Measurements from ENCODE around the gene RHCG.

The RHCG gene

GRCh38 chr15:89526181-89526580, 29.8 kb upstream of the RHCG start:
- no peaks in the 10 kb centered on the region for H3K27me3 ChIP-seq (replicated peaks; ENCODE audit: control insufficient read depth, insufficient read depth, low read length, poor library complexity, severe bottlenecking)
- no peaks in the 10 kb centered on the region for H3K36me3 ChIP-seq (ENCODE audit: control insufficient read depth, insufficient read depth, low read length)
- no peak for DNase-seq
- H3K9me3 ChIP-seq (ENCODE audit: control insufficient read depth, low read length), result no peaks in the 10 kb centered on the region
- no peaks in the 10 kb centered on the region for H3K4me1 ChIP-seq (ENCODE audit: control insufficient read depth, insufficient read depth, low read length, poor library complexity, severe bottlenecking)
- H3K4me3 ChIP-seq (ENCODE audit: insufficient read depth, low read depth, low read length, poor library complexity, severe bottlenecking), result no peak overlapping the region
- no peak overlapping the region for H3K27ac ChIP-seq (ENCODE audit: insufficient read depth, low read length, poor library complexity, severe bottlenecking)

- H3K27ac ChIP-seq (ENCODE audit: insufficient read depth, low read length, poor library complexity, severe bottlenecking), result no peak overlapping the region
- H3K36me3 ChIP-seq (ENCODE audit: control insufficient read depth, insufficient read depth, low read length), result no peaks in the 10 kb centered on the region
- no peak for DNase-seq
- H3K4me1 ChIP-seq (ENCODE audit: control insufficient read depth, insufficient read depth, low read length, poor library complexity, severe bottlenecking), result no peaks in the 10 kb centered on the region
- no peaks in the 10 kb centered on the region for H3K9me3 ChIP-seq (ENCODE audit: control insufficient read depth, low read length)
- H3K27me3 ChIP-seq (replicated peaks; ENCODE audit: control insufficient read depth, insufficient read depth, low read length, poor library complexity, severe bottlenecking), result no peaks in the 10 kb centered on the region
- H3K4me3 ChIP-seq (ENCODE audit: insufficient read depth, low read depth, low read length, poor library complexity, severe bottlenecking), result no peak overlapping the region
Observed at GRCh38 chr15:89524184-89524583, 27.8 kb upstream of the RHCG start.

DNA sequence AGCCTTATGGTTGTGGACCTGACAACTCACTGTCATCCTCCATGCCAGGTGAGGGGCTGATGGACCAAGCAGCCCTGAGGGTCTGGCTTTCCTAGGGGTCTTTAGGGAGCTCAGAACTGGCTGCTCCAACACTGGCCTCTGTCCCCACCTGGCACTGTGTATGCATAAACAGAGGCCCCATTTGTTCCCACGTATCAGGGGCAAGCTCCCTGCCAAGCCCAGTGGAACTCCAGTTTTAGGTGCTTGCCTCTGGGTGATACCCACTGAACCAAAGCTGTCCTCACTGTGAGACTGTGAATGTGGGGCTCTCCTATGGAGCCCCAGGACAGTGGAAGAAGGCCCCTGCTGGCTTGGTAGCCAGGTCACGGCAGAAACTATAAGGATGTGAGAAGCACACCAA, 26.7 kb upstream of the RHCG start:
- no peak for DNase-seq
- no peaks in the 10 kb centered on the region for H3K27me3 ChIP-seq (replicated peaks; ENCODE audit: control insufficient read depth, insufficient read depth, low read length, poor library complexity, severe bottlenecking)
- no peak overlapping the region for H3K4me3 ChIP-seq (ENCODE audit: insufficient read depth, low read depth, low read length, poor library complexity, severe bottlenecking)
- H3K9me3 ChIP-seq (ENCODE audit: control insufficient read depth, low read length), result no peaks in the 10 kb centered on the region
- no peak overlapping the region for H3K27ac ChIP-seq (ENCODE audit: insufficient read depth, low read length, poor library complexity, severe bottlenecking)
- H3K36me3 ChIP-seq (ENCODE audit: control insufficient read depth, insufficient read depth, low read length), result no peaks in the 10 kb centered on the region
- no peaks in the 10 kb centered on the region for H3K4me1 ChIP-seq (ENCODE audit: control insufficient read depth, insufficient read depth, low read length, poor library complexity, severe bottlenecking)

DNA sequence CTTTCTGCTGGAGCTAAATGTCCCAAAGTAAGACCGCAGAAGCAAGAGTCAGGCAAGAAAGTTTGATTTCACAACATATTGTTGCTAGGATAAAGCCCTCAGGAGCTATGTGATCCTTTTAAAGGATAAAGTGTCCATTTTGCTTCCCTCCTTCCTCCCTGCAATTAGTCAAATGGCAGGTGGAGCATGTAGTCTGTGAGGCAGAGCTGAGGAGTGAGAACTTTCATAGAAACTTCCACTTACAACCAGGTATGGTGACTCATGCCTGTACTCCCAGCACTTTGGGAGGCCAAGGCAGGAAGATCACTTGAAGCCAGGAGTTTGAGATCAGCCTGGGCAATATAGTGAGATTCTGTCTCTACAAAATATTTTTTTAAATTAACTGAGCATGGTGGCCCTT, 25.2 kb upstream of the RHCG start:
- H3K4me3 ChIP-seq (ENCODE audit: insufficient read depth, low read depth, low read length, poor library complexity, severe bottlenecking), result no peak overlapping the region
- no peaks in the 10 kb centered on the region for H3K36me3 ChIP-seq (ENCODE audit: control insufficient read depth, insufficient read depth, low read length)
- no peaks in the 10 kb centered on the region for H3K27me3 ChIP-seq (replicated peaks; ENCODE audit: control insufficient read depth, insufficient read depth, low read length, poor library complexity, severe bottlenecking)
- H3K9me3 ChIP-seq (ENCODE audit: control insufficient read depth, low read length), result no peaks in the 10 kb centered on the region
- H3K4me1 ChIP-seq (ENCODE audit: control insufficient read depth, insufficient read depth, low read length, poor library complexity, severe bottlenecking), result no peaks in the 10 kb centered on the region
- H3K27ac ChIP-seq (ENCODE audit: insufficient read depth, low read length, poor library complexity, severe bottlenecking), result no peak overlapping the region
- DNase-seq, result no peak

DNA sequence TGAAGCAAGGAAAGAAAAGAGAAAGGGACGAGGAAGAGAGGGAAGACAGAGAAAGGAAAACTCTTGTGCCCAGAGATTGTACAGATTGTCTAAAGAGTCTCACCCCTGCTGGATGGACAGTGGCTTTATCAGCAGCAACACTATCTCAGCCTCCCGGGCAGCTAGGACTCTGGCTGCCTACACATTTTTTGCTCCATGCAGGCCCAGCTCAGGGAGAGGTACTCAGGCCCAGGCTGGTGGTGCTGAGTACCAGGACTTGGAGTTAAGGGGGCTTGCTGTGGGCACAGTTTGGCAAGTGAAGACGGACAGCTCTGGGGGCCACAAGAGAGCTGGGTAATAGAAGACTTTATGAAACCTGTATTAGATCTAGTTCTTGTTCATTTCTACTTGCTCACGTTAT, 19.1 kb upstream of the RHCG start:
- no peaks in the 10 kb centered on the region for H3K27me3 ChIP-seq (replicated peaks; ENCODE audit: control insufficient read depth, insufficient read depth, low read length, poor library complexity, severe bottlenecking)
- H3K27ac ChIP-seq (ENCODE audit: insufficient read depth, low read length, poor library complexity, severe bottlenecking), result no peak overlapping the region
- no peaks in the 10 kb centered on the region for H3K4me1 ChIP-seq (ENCODE audit: control insufficient read depth, insufficient read depth, low read length, poor library complexity, severe bottlenecking)

GRCh38 chr15:89514596-89515406, 18.4 kb upstream of the RHCG start:
- Histone ChIP-seq H3K36me3 (ENCODE audit: control insufficient read depth, insufficient read depth, low read length) (no peaks in the 10 kb centered on the region), H3K27me3 (replicated peaks; ENCODE audit: control insufficient read depth, insufficient read depth, low read length, poor library complexity, severe bottlenecking) (no peaks in the 10 kb centered on the region)
- DNase-seq, result no peak

More for the DNA sequence above, 19.1 kb upstream of the RHCG start:
- DNase-seq, result no peak
- Histone ChIP-seq H3K9me3 (ENCODE audit: control insufficient read depth, low read length) (no peaks in the 10 kb centered on the region), H3K4me3 (ENCODE audit: insufficient read depth, low read depth, low read length, poor library complexity, severe bottlenecking) (no peak overlapping the region), H3K36me3 (ENCODE audit: control insufficient read depth, insufficient read depth, low read length) (no peaks in the 10 kb centered on the region)

GRCh38 chr15:89514186-89514585, 17.8 kb upstream of the RHCG start:
- no peak for DNase-seq
- H3K27me3 ChIP-seq (replicated peaks; ENCODE audit: control insufficient read depth, insufficient read depth, low read length, poor library complexity, severe bottlenecking), result no peaks in the 10 kb centered on the region
- H3K4me1 ChIP-seq (ENCODE audit: control insufficient read depth, insufficient read depth, low read length, poor library complexity, severe bottlenecking), result no peaks in the 10 kb centered on the region
- no peak overlapping the region for H3K27ac ChIP-seq (ENCODE audit: insufficient read depth, low read length, poor library complexity, severe bottlenecking)
- H3K9me3 ChIP-seq (ENCODE audit: control insufficient read depth, low read length), result no peaks in the 10 kb centered on the region
- H3K36me3 ChIP-seq (ENCODE audit: control insufficient read depth, insufficient read depth, low read length), result no peaks in the 10 kb centered on the region
- no peak overlapping the region for H3K4me3 ChIP-seq (ENCODE audit: insufficient read depth, low read depth, low read length, poor library complexity, severe bottlenecking)

More at GRCh38 chr15:89514596-89515406, 18.4 kb upstream of the RHCG start:
- Histone ChIP-seq H3K4me1 (ENCODE audit: control insufficient read depth, insufficient read depth, low read length, poor library complexity, severe bottlenecking) (no peaks in the 10 kb centered on the region), H3K4me3 (ENCODE audit: insufficient read depth, low read depth, low read length, poor library complexity, severe bottlenecking) (no peak overlapping the region), H3K9me3 (ENCODE audit: control insufficient read depth, low read length) (no peaks in the 10 kb centered on the region), H3K27ac (ENCODE audit: insufficient read depth, low read length, poor library complexity, severe bottlenecking) (no peak overlapping the region)

GRCh38 chr15:89513284-89513683, 16.9 kb upstream of the RHCG start:
- DNase-seq, result no peak
- Histone ChIP-seq H3K9me3 (ENCODE audit: control insufficient read depth, low read length) (no peaks in the 10 kb centered on the region), H3K36me3 (ENCODE audit: control insufficient read depth, insufficient read depth, low read length) (no peaks in the 10 kb centered on the region), H3K4me3 (ENCODE audit: insufficient read depth, low read depth, low read length, poor library complexity, severe bottlenecking) (no peak overlapping the region), H3K27ac (ENCODE audit: insufficient read depth, low read length, poor library complexity, severe bottlenecking) (no peak overlapping the region), H3K4me1 (ENCODE audit: control insufficient read depth, insufficient read depth, low read length, poor library complexity, severe bottlenecking) (no peaks in the 10 kb centered on the region), H3K27me3 (replicated peaks; ENCODE audit: control insufficient read depth, insufficient read depth, low read length, poor library complexity, severe bottlenecking) (no peaks in the 10 kb centered on the region)

DNA sequence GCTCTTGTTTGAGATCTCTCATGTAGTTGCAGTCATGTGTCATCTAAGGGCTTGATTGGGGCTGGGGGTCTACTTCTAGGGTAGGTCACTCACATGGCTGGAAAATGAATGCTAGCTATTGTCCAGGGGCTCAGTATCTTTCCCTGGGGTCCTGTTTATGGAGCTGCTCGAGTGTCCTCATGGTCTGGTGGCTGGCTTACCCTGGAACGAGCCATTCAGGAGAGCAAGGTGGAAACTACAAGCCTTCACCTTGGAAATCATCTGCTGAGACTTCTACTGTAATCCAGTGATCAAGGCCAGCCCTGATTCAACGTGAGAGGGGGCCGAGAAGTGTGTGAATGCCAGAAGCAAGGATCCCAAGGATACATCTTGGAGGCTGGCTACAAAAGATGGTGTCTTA, 16.2 kb upstream of the RHCG start:
- no peaks in the 10 kb centered on the region for H3K4me1 ChIP-seq (ENCODE audit: control insufficient read depth, insufficient read depth, low read length, poor library complexity, severe bottlenecking)
- H3K9me3 ChIP-seq (ENCODE audit: control insufficient read depth, low read length), result no peaks in the 10 kb centered on the region
- no peak overlapping the region for H3K27ac ChIP-seq (ENCODE audit: insufficient read depth, low read length, poor library complexity, severe bottlenecking)
- no peak for DNase-seq
- H3K27me3 ChIP-seq (replicated peaks; ENCODE audit: control insufficient read depth, insufficient read depth, low read length, poor library complexity, severe bottlenecking), result no peaks in the 10 kb centered on the region
- no peak overlapping the region for H3K4me3 ChIP-seq (ENCODE audit: insufficient read depth, low read depth, low read length, poor library complexity, severe bottlenecking)
- no peaks in the 10 kb centered on the region for H3K36me3 ChIP-seq (ENCODE audit: control insufficient read depth, insufficient read depth, low read length)

DNA sequence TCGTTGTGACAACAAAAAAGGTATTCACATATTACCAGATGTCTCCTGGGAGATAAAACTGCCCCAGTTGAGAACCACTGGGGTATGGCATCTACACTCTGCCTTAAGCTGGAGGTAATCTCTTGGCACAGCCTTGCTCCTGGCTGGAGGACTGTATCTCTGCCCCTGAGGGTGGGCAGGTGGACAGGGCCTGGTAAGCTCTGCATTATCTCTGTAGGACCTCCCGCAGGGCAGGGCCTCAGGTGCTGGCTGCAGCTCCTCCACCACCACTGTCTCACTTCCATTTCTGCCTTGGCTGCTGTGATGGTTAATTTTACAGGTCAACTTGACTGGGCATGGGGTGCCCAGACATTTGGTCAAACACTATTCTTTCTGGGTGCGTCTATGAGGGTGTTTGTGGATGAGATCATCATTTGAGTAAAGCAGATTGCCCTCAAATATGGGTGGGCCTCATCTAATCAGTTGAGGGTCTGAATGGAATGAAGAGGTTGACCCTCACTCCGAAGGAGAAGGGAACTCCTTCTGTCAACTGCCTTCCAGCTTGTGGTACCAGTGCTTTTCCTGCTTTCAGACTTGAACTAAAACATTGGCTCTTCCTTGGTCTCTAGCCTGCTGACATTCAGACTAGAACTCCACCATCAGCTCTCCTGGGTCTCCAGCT, 9.8 kb upstream of the RHCG start:
- no peak overlapping the region for H3K27ac ChIP-seq (ENCODE audit: insufficient read depth, low read length, poor library complexity, severe bottlenecking)
- DNase-seq, result no peak
- H3K4me3 ChIP-seq (ENCODE audit: insufficient read depth, low read depth, low read length, poor library complexity, severe bottlenecking), result no peak overlapping the region
- no peaks in the 10 kb centered on the region for H3K9me3 ChIP-seq (ENCODE audit: control insufficient read depth, low read length)
- peaks cover 2% of the 10 kb centered on the region for H3K27me3 ChIP-seq (replicated peaks; ENCODE audit: control insufficient read depth, insufficient read depth, low read length, poor library complexity, severe bottlenecking)
- H3K36me3 ChIP-seq (ENCODE audit: control insufficient read depth, insufficient read depth, low read length), result no peaks in the 10 kb centered on the region
- no peaks in the 10 kb centered on the region for H3K4me1 ChIP-seq (ENCODE audit: control insufficient read depth, insufficient read depth, low read length, poor library complexity, severe bottlenecking)
